Stimulated activated CD8-positive, alpha-beta memory T cell treated with anti-CD3 and anti-CD28 coated beads, Interleukin-7, amount 100 ng/mL, for 48 hours (primary cell): ENCODE measurements around the gene RHEB.

Source experiments
- DNase-seq, 2 donors: peaks; one replicate each; pipeline ENCODE4 v3.0.0-alpha.2; 2020; ENCODE audit warnings: low read depth in 1 of 2; ENCODE audit errors: extremely low read depth in 1 of 2

The RHEB gene

GRCh38 chr7:151433721-151434400 lies 85.8 kb downstream of the RHEB start:
- DNase-seq, result no peak

GRCh38 chr7:151432658-151433521 lies 86.8 kb downstream of the RHEB start:
- DNase-seq, result peak in 1 of 2 donors; percentile 52

- DNase-seq, result no peak
Observed at GRCh38 chr7:151431768-151432311, 87.9 kb downstream of the RHEB start.

GRCh38 chr7:151431281-151431767 lies 88.4 kb downstream of the RHEB start:
- no peak for DNase-seq

GRCh38 chr7:151430391-151431205 lies 89.1 kb downstream of the RHEB start:
- DNase-seq, result no peak

GRCh38 chr7:151429560-151430331 lies 89.9 kb downstream of the RHEB start:
- no peak for DNase-seq

- no peak for DNase-seq
Observed at GRCh38 chr7:151429237-151429559, 90.5 kb downstream of the RHEB start.

GRCh38 chr7:151428378-151429236 lies 91.1 kb downstream of the RHEB start:
- no peak for DNase-seq

- DNase-seq, result no peak
Observed at GRCh38 chr7:151427705-151428377, 91.9 kb downstream of the RHEB start.

- DNase-seq, result no peak
Observed at GRCh38 chr7:151426904-151427704, 92.6 kb downstream of the RHEB start.

- no peak for DNase-seq
Observed at GRCh38 chr7:151426441-151426903, 93.2 kb downstream of the RHEB start.

GRCh38 chr7:151425670-151426440 lies 93.8 kb downstream of the RHEB start:
- no peak for DNase-seq

GRCh38 chr7:151424799-151425198 lies 94.9 kb downstream of the RHEB start:
- DNase-seq, result no peak

GRCh38 chr7:151423936-151424335 lies 95.8 kb downstream of the RHEB start:
- no peak for DNase-seq

GRCh38 chr7:151423226-151423625 lies 96.5 kb downstream of the RHEB start:
- DNase-seq, result no peak

GRCh38 chr7:151422212-151422611 lies 97.5 kb downstream of the RHEB start:
- DNase-seq, result no peak

- DNase-seq, result no peak
Observed at GRCh38 chr7:151420144-151420543, 99.6 kb downstream of the RHEB start.
